ENCODE measurements around the gene C17orf78. TPM values are rescaled to one million over a fixed set of nuclear protein-coding genes. Genes with fewer than 3 reads are reported as not detected.

Gene C17orf78
- total RNA-seq, 1 donor from 2014 or later: not detected

DNA sequence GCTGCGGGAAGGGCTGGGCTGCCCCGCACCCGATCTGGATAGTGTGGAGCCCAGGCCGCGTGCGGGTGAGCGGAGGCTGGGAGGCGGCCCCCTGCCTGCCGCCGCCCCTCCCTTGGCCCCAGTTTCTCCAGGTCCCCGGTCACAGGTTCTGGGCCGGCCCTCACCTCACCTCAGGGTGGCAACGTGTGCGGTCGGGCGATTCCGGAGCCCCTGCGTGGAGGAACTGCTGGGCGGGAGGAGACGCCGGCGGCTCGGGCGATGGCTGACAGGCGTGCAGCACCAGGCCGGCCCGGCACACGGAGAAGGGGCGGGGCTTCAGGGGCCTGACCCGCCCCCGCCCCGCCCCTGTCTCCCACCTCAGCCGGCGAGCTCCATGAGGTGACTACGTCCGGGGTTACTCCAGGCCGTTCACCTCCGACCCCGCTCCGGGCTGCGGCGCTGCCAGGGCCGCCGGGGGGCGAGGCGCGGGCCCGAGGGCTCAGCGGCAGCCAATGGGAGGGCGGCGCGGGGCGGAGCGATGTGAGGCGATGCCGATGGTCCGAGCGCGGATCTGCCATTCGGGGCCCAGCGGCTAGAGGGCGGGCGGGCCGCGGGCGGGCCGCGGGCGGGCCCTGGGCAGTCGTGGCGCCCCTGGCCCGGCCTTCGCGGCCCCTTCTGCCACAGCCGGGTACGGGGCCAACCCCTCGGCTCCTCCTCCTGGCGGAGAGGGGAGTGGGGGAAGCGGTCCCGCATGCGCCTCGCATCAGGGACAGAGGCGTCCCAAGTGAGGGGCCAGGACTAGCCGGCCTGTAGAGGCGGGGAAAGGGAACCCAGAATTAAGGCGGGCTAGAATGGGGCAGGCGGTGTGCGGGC is 16.7 kb upstream of the C17orf78 start:
- intact Hi-C loops (cut with micrococcal nuclease): loop anchor here (1.0 to 2.0 kb wide), 5 partner anchors 38 to 814 kb away; partner anchors contain the start of genes ACACA, DUSP14, SYNRG and TADA2A
- no peak for TF ChIP-seq CTCF (IDR thresholded peaks at IDR 0.05)
- Mint-ChIP-seq H3K36me3 (ENCODE audit: low read depth) (no peaks in the 10 kb centered on the region), H3K27me3 (no peaks in the 10 kb centered on the region), H3K4me3 (peak overlapping the region; percentile 81), H3K4me1 (peaks cover 18% of the 10 kb centered on the region), H3K27ac (peak overlapping the region; percentile 67), H3K9me3 (no peaks in the 10 kb centered on the region)
- ChIA-PET POLR2A (interaction anchor here (0.5 to 1.3 kb wide), 7 partner anchors 14 to 1840 kb away, joined by 3 to 6 read pairs (median 5); partner anchors contain the start of genes ACACA, SYNRG and TADA2A), CTCF (interaction anchor here (1.1 to 1.3 kb wide), 2 partner anchors 14 to 17 kb away, joined by 3 to 4 read pairs; no protein-coding TSS in a partner anchor)
- DNase-seq (peak; percentile 93), ATAC-seq (ENCODE audit: low read depth) (peak; percentile 97)

DNA sequence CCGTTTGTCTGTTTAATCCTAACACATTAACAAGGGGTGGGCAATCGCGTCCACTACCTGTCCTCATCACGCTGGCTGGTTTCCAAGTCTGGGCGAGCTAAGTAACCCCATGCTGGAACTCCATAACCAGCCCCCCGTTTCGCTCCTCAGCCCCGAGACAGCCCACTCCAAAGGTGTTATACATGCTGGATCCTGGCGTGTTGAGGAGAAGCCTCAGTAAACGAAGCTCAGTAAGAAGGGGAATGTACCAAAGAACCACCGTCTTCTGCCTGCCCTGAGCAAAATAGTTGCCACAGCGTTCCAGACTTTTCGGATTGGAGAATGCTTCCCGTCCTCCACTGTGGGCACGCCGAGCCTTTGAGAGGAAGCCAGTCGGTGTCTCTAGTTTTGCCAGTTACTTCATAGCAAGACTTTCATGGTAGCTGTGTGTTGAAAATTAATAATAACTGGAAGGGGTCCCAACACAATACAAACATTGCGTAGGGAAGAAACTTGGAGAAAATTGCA is 16.1 kb upstream of the C17orf78 start:
- no peaks in the 10 kb centered on the region for H3K27me3 Mint-ChIP-seq

DNA sequence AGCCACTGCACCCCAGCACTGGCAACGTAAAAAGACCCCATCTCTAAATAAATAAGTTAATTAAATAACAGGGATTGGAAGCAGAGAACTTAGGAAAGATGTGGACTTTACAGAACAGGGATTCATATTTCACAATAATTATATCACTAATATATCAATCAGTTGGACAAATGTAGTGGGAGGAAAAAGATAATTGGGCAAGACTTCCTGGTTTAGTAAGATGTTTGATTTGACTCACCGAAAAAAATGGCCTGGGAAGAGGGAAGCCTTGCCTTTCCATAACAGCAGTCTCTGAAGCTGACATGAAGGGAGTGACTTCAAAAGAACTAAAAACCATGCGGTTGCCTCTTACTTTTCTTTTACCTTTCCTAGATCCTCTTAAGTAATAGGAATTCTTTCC is 15.2 kb upstream of the C17orf78 start:
- Mint-ChIP-seq H3K4me3 (no peak overlapping the region), H3K36me3 (ENCODE audit: low read depth) (no peaks in the 10 kb centered on the region), H3K9me3 (no peaks in the 10 kb centered on the region), H3K4me1 (peaks cover 18% of the 10 kb centered on the region), H3K27me3 (no peaks in the 10 kb centered on the region), H3K27ac (no peak overlapping the region)
- DNase-seq (no peak), ATAC-seq (ENCODE audit: low read depth) (no peak)
- intact Hi-C loops (cut with micrococcal nuclease): no loop called here
- ChIA-PET POLR2A (interaction anchor here (0.6 kb wide), 1 partner anchor 64 kb away, joined by 4 read pairs; no protein-coding TSS in a partner anchor), CTCF (interaction anchor here (1.1 to 2.5 kb wide), 2 partner anchors 13 to 759 kb away, joined by 5 to 12 read pairs; no protein-coding TSS in a partner anchor)
- TF ChIP-seq CTCF (IDR thresholded peaks at IDR 0.05): no peak

More for the DNA sequence above, 16.1 kb upstream of the C17orf78 start:
- intact Hi-C loops (cut with micrococcal nuclease): loop anchor here (1.0 to 2.0 kb wide), 5 partner anchors 38 to 814 kb away; partner anchors contain the start of genes ACACA, DUSP14, SYNRG and TADA2A
- DNase-seq: no peak
- no peak for TF ChIP-seq CTCF (IDR thresholded peaks at IDR 0.05)
- Mint-ChIP-seq H3K9me3 (no peaks in the 10 kb centered on the region), H3K36me3 (ENCODE audit: low read depth) (no peaks in the 10 kb centered on the region), H3K4me3 (peak overlapping the region; percentile 81), H3K4me1 (peaks cover 18% of the 10 kb centered on the region), H3K27ac (peak overlapping the region; percentile 67)
- ATAC-seq (ENCODE audit: low read depth): no peak
- ChIA-PET CTCF (interaction anchor here (1.3 to 2.5 kb wide), 2 partner anchors 14 to 17 kb away, joined by 4 to 12 read pairs; no protein-coding TSS in a partner anchor), POLR2A (interaction anchor here (0.6 to 1.3 kb wide), 3 partner anchors 48 to 1839 kb away, joined by 5 to 6 read pairs (median 6); partner anchors contain the start of genes ACACA, SYNRG and TADA2A)

GRCh38 chr17:37361543-37361942 is 14.2 kb upstream of the C17orf78 start:
- ChIA-PET CTCF (interaction anchor here (1.1 to 2.5 kb wide), 2 partner anchors 12 to 760 kb away, joined by 5 to 12 read pairs; no protein-coding TSS in a partner anchor), POLR2A (interaction anchor here (0.6 kb wide), 2 partner anchors 65 to 499 kb away, joined by 4 to 5 read pairs; no protein-coding TSS in a partner anchor)
- Mint-ChIP-seq H3K27me3 (no peaks in the 10 kb centered on the region), H3K4me1 (peaks cover 18% of the 10 kb centered on the region), H3K36me3 (ENCODE audit: low read depth) (no peaks in the 10 kb centered on the region), H3K9me3 (no peaks in the 10 kb centered on the region), H3K4me3 (no peak overlapping the region), H3K27ac (no peak overlapping the region)
- ATAC-seq (ENCODE audit: low read depth) (no peak), DNase-seq (no peak)
- intact Hi-C loops (cut with micrococcal nuclease): no loop called here
- no peak for TF ChIP-seq CTCF (IDR thresholded peaks at IDR 0.05)

All from activated B cell treated with CpG ODN at 0.5 μM for 24 hours (primary cell).